Spleen (tissue), 11 donors: Measurements from ENCODE around the gene ELMO2. TPM values are rescaled to one million over a fixed set of nuclear protein-coding genes. Genes with fewer than 3 reads are reported as not detected.

Experiments used
- DNase-seq: peaks from one replicate; pipeline ENCODE4 v3.0.0-alpha.2; 2020
- H3K27ac ChIP-seq, 8 donors: fragments of 200-600 bp; sonication (generic) in 7 of 8; 1 replicate in 4 of 8; 2 replicates in 4 of 8; pipeline versions ENCODE4 v1.5.0 to v1.8.0; 2016 to 2021; ENCODE audit warnings: inconsistent platforms in 4 of 8, mild to moderate bottlenecking in 4 of 8, moderate library complexity in 1 of 8
- H3K27me3 ChIP-seq, 7 donors: fragments of 200-600 bp; sonication (generic) in 6 of 7; replicated peaks in 1 of 7; 1 replicate in 4 of 7; 2 replicates in 3 of 7; pipeline versions ENCODE4 v1.5.0 to v1.8.0; 2016 to 2021; ENCODE audit warnings: inconsistent platforms in 3 of 7, mild to moderate bottlenecking in 1 of 7
- H3K36me3 ChIP-seq, 6 donors: fragments of 200-600 bp; sonication (generic) in 5 of 6; 1 replicate in 4 of 6; 2 replicates in 2 of 6; pipeline versions ENCODE4 v1.5.0 to v1.8.0; 2016 to 2021; ENCODE audit warnings: inconsistent platforms in 2 of 6
- H3K4me1 ChIP-seq, 6 donors: fragments of 200-600 bp; sonication (generic) in 5 of 6; 1 replicate in 3 of 6; 2 replicates in 3 of 6; pipeline versions ENCODE4 v1.5.0 to v1.8.0; 2016 to 2021; ENCODE audit warnings: inconsistent platforms in 3 of 6
- H3K4me3 ChIP-seq, 8 donors: fragments of 200-600 bp; sonication (generic) in 7 of 8; 1 replicate in 4 of 8; 2 replicates in 4 of 8; pipeline versions ENCODE4 v1.5.0 to v1.8.0; 2016 to 2021; ENCODE audit warnings: inconsistent platforms in 4 of 8, mild to moderate bottlenecking in 4 of 8, moderate library complexity in 2 of 8
- H3K9me3 ChIP-seq, 8 donors: fragments of 200-600 bp; sonication (generic) in 7 of 8; 1 replicate in 4 of 8; 2 replicates in 4 of 8; pipeline versions ENCODE4 v1.5.0 to v1.8.0; 2016 to 2021; ENCODE audit warnings: inconsistent platforms in 4 of 8
- POLR2A ChIP-seq, 3 donors: fragments of 450-650 bp; IDR thresholded peaks; one replicate each; pipeline ENCODE4 v1.5.1; 2017; ENCODE audit warnings: antibody characterized with exemption in 3 of 3, mild to moderate bottlenecking in 1 of 3
- POLR2AphosphoS5 ChIP-seq, 3 donors: sonication (generic); formaldehyde crosslinking; IDR thresholded peaks; one replicate each; pipeline ENCODE4 v1.5.1; 2017; ENCODE audit warnings: antibody characterized with exemption in 3 of 3
- WGBS, 5 donors: extraction: QIAGEN DNeasy Blood & Tissue Kit in 3 of 5; methylation state at CpG; one replicate each; pipeline versions ENCODE4 v1.1.5 to v1.1.7; 2013 to 2018; 5-methylcytosine and 5-hydroxymethylcytosine counted together
- intact Hi-C: fragments of 100-400 bp; cut with DNase I; formaldehyde crosslinking; loops from one replicate; pipeline ENCODE4 v1.15.0; 2023; ENCODE audit warnings: low total_unique reads
- polyA plus RNA-seq, 3 donors: library from polyadenylated mRNA; stranded (reverse); fragments of 200-250 nt; gene quantifications; one replicate each; pipeline ENCODE4 v1.2.1, GENCODE V29; 2013
- total RNA-seq, 7 donors: library from RNA; depleted of rRNA in 3 of 7; stranded (reverse); fragments of >200 nt in 3 of 7; fragmentation: NEBNext Ultra II Directional in 4 of 7; extraction: Animal tissue kit (Norgen Biotek cat#: 25700) in 4 of 7; gene quantifications; one replicate each; pipeline versions ENCODE4 v1.1.0 to v1.2.1, GENCODE V29; 2016 to 2021
- TF ChIP-seq, protein P1 (sequence below), 11 experiments: fragments of 200-600 bp in 7 of 11; fragments of 450-650 bp in 4 of 11; sonication (generic) in 4 of 11; IDR thresholded peaks in 8 of 11; conservative IDR thresholded peaks in 3 of 11; 1 replicate in 7 of 11; 2 replicates in 4 of 11; pipeline versions ENCODE4 v1.4.0 to v1.8.0; 2016 to 2021; ENCODE audit warnings: antibody characterized with exemption in 11 of 11, inconsistent platforms in 4 of 11, mild to moderate bottlenecking in 1 of 11
- donor health status: healthy with polysubstance abuse.
- donor health status: DM: no; HTN: no; CAD: no; lungs with moderate emphysema.
- donor health status: DM: no; HTN: no; CAD: no.
- donor health status: Bipolar disorder and iron deficiency.
- donor health status: healthy.
- donor health status: DM: no; HTN: no; CAD: no.
- donor health status: DM: yes; HTN: yes; CAD: no.

ELMO2 gene
- total and polyA plus RNA-seq, 10 donors: 17.2 to 80.2 (median 61.0) TPM

GRCh38 chr20:46330831-46331371 is 75.5 kb downstream of the ELMO2 start:
- Histone ChIP-seq H3K9me3 (no peaks in the 10 kb centered on the region), H3K27me3 (peaks cover 0 to 96% (median 31%) of the 10 kb centered on the region in 7 donors), H3K4me1 (no peaks in the 10 kb centered on the region), H3K4me3 (no peak overlapping the region), H3K27ac (no peak overlapping the region), H3K36me3 (no peaks in the 10 kb centered on the region)
- WGBS, 5 donors: 80 to 87% (median 82%) methylated on average over 13 of the region's 13 CpGs
- intact Hi-C loops: no loop called here
- DNase-seq: no peak
- no peak for TF ChIP-seq POLR2A (IDR thresholded peaks at IDR 0.05)
- TF ChIP-seq, protein P1, sequence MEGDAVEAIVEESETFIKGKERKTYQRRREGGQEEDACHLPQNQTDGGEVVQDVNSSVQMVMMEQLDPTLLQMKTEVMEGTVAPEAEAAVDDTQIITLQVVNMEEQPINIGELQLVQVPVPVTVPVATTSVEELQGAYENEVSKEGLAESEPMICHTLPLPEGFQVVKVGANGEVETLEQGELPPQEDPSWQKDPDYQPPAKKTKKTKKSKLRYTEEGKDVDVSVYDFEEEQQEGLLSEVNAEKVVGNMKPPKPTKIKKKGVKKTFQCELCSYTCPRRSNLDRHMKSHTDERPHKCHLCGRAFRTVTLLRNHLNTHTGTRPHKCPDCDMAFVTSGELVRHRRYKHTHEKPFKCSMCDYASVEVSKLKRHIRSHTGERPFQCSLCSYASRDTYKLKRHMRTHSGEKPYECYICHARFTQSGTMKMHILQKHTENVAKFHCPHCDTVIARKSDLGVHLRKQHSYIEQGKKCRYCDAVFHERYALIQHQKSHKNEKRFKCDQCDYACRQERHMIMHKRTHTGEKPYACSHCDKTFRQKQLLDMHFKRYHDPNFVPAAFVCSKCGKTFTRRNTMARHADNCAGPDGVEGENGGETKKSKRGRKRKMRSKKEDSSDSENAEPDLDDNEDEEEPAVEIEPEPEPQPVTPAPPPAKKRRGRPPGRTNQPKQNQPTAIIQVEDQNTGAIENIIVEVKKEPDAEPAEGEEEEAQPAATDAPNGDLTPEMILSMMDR (IDR thresholded peaks at IDR 0.05 in 8 of 11, conservative IDR thresholded peaks at IDR 0.05 in 3 of 11): no peak
- TF ChIP-seq POLR2AphosphoS5 (IDR thresholded peaks at IDR 0.05): no peak

- WGBS, 5 donors: 52 to 62% (median 55%) methylated on average over 7 to 13 of the region's 13 CpGs
Observed at GRCh38 chr20:46330072-46330763, 76.2 kb downstream of the ELMO2 start.

GRCh38 chr20:46328200-46328882 is 78.1 kb downstream of the ELMO2 start:
- Histone ChIP-seq H3K9me3 (no peaks in the 10 kb centered on the region), H3K4me3 (no peak overlapping the region), H3K36me3 (no peaks in the 10 kb centered on the region), H3K4me1 (no peaks in the 10 kb centered on the region), H3K27ac (no peak overlapping the region), H3K27me3 (peaks cover 0 to 90% (median 23%) of the 10 kb centered on the region in 7 donors)
- no peak for DNase-seq
- 68 to 81% (median 73%) methylated on average over 15 to 16 of the region's 16 CpGs for WGBS, 5 donors
- intact Hi-C loops: no loop called here
- TF ChIP-seq POLR2AphosphoS5 (IDR thresholded peaks at IDR 0.05) (no peak), POLR2A (IDR thresholded peaks at IDR 0.05) (no peak)
- TF ChIP-seq, protein P1 (IDR thresholded peaks at IDR 0.05 in 8 of 11, conservative IDR thresholded peaks at IDR 0.05 in 3 of 11): no peak

More at GRCh38 chr20:46330072-46330763, 76.2 kb downstream of the ELMO2 start:
- Histone ChIP-seq H3K27me3 (peaks cover 0 to 95% (median 31%) of the 10 kb centered on the region in 7 donors), H3K36me3 (no peaks in the 10 kb centered on the region), H3K4me1 (no peaks in the 10 kb centered on the region), H3K27ac (no peak overlapping the region), H3K9me3 (no peaks in the 10 kb centered on the region), H3K4me3 (no peak overlapping the region)
- intact Hi-C loops: no loop called here
- DNase-seq: no peak
- no peak for TF ChIP-seq POLR2AphosphoS5 (IDR thresholded peaks at IDR 0.05)
- TF ChIP-seq, protein P1 (IDR thresholded peaks at IDR 0.05 in 8 of 11, conservative IDR thresholded peaks at IDR 0.05 in 3 of 11): no peak
- TF ChIP-seq POLR2A (IDR thresholded peaks at IDR 0.05): no peak

DNA sequence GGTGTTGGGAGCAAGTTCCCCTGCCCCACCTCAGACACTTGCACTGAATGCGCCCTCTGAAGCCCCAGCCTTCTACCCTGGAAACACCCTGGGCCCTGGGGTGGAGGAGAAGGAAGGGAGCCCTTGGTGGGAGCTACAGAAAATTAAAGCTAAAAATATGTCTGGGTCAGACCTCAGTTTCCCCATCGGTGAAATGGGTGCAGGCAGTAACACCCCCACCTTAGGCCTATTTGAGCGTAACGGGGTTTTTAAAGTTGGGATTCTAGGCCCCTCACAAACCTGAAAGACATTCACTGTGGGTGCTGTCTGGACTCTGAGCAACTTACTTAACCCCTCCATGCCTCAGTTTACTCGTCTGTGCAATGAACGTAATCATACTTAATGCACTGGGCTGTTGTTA is 78.9 kb downstream of the ELMO2 start:
- Histone ChIP-seq H3K4me1 (no peaks in the 10 kb centered on the region), H3K9me3 (no peaks in the 10 kb centered on the region), H3K36me3 (no peaks in the 10 kb centered on the region), H3K4me3 (no peak overlapping the region), H3K27me3 (peaks cover 0 to 90% (median 18%) of the 10 kb centered on the region in 7 donors), H3K27ac (no peak overlapping the region)
- DNase-seq: no peak
- TF ChIP-seq, protein P1 (IDR thresholded peaks at IDR 0.05 in 8 of 11, conservative IDR thresholded peaks at IDR 0.05 in 3 of 11): no peak
- TF ChIP-seq POLR2AphosphoS5 (IDR thresholded peaks at IDR 0.05) (no peak), POLR2A (IDR thresholded peaks at IDR 0.05) (no peak)
- WGBS, 5 donors: 89 to 95% (median 92%) methylated on average over 6 of the region's 6 CpGs
- intact Hi-C loops: no loop called here
